H1 (cell line): ENCODE results near the gene SCARF1. TPM values are rescaled to one million over a fixed set of nuclear protein-coding genes. Genes with fewer than 3 reads are reported as not detected.
A peak's percentile ranks its signal among the peaks of the same experiment; 100 is the strongest.

Experiments
- BACH1 ChIP-seq: IDR thresholded peaks from 2 replicates; pipeline ENCODE4 v1.6.1; 2012; ENCODE audit warnings: low read length, improper control_type of control experiment
- HDAC2 ChIP-seq, 2 experiments: fragments of 300-600 bp in 1 of 2; sonication (generic) in 1 of 2; IDR thresholded peaks; 2 replicates each; pipeline ENCODE4 v1.6.1; 2011 to 2012; ENCODE audit warnings: low read depth in 2 of 2, low read length in 2 of 2, mild to moderate bottlenecking in 2 of 2, moderate library complexity in 2 of 2, borderline replicate concordance in 1 of 2, inconsistent platforms in 1 of 2
- JUN ChIP-seq: IDR thresholded peaks from 2 replicates; pipeline ENCODE4 v1.6.1; 2011; ENCODE audit warnings: low read depth, mild to moderate bottlenecking, improper control_type of control experiment, low read length
- KDM4A ChIP-seq: IDR thresholded peaks from one replicate; pipeline ENCODE4 v1.7.1; 2012; ENCODE audit warnings: low read depth, mild to moderate bottlenecking, moderate library complexity, low read length, inconsistent platforms; ENCODE audit not compliant: severe bottlenecking
- RAD21 ChIP-seq, 2 experiments: IDR thresholded peaks in 1 of 2; conservative IDR thresholded peaks in 1 of 2; 2 replicates each; pipeline ENCODE4 v1.6.1; 2011; ENCODE audit warnings: low read depth in 2 of 2, low read length in 2 of 2, improper control_type of control experiment in 1 of 2, inconsistent platforms in 1 of 2, mild to moderate bottlenecking in 1 of 2, moderate library complexity in 1 of 2
- RFX5 ChIP-seq: IDR thresholded peaks from 2 replicates; pipeline ENCODE4 v1.6.1; 2011; ENCODE audit warnings: low read depth, low read length, improper control_type of control experiment, borderline replicate concordance
- SIN3A ChIP-seq, 2 experiments: IDR thresholded peaks in 1 of 2; conservative IDR thresholded peaks in 1 of 2; 2 replicates each; pipeline ENCODE4 v1.6.1; 2011 to 2012; ENCODE audit warnings: low read length in 2 of 2, improper control_type of control experiment in 1 of 2, low read depth in 1 of 2, mild to moderate bottlenecking in 1 of 2
- SP4 ChIP-seq: IDR thresholded peaks from 2 replicates; pipeline ENCODE4 v1.6.1; 2012; ENCODE audit warnings: low read length, inconsistent platforms
- polyA plus RNA-seq, 7 experiments: library from polyadenylated mRNA; depleted of rRNA in 3 of 7; stranded (reverse) in 5 of 7; unstranded in 2 of 7; fragments of >200 nt in 5 of 7; fragments of 200-250 nt in 2 of 7; gene quantifications; 1 replicate in 5 of 7; 2 replicates in 1 of 7; 4 replicates in 1 of 7; pipeline versions ENCODE4 v1.2.1 to v1.2.3, GENCODE V29; 2011 to 2013; ENCODE audit warnings: missing spikeins in 2 of 7, mixed read lengths in 2 of 7
- total RNA-seq: library from RNA; stranded (reverse); fragmentation: NEBNext Ultra II Directional; extraction: Animal tissue kit (Norgen Biotek cat#: 25700); gene quantifications from 2 replicates; pipeline ENCODE4 v1.2.1, GENCODE V29; 2021

The SCARF1 gene
- total and polyA plus RNA-seq, 2 of the 8 experiments (the other 6 are each of a cell fraction or from before 2014, with no cell fraction given), result 1.1 to 1.6 TPM

DNA sequence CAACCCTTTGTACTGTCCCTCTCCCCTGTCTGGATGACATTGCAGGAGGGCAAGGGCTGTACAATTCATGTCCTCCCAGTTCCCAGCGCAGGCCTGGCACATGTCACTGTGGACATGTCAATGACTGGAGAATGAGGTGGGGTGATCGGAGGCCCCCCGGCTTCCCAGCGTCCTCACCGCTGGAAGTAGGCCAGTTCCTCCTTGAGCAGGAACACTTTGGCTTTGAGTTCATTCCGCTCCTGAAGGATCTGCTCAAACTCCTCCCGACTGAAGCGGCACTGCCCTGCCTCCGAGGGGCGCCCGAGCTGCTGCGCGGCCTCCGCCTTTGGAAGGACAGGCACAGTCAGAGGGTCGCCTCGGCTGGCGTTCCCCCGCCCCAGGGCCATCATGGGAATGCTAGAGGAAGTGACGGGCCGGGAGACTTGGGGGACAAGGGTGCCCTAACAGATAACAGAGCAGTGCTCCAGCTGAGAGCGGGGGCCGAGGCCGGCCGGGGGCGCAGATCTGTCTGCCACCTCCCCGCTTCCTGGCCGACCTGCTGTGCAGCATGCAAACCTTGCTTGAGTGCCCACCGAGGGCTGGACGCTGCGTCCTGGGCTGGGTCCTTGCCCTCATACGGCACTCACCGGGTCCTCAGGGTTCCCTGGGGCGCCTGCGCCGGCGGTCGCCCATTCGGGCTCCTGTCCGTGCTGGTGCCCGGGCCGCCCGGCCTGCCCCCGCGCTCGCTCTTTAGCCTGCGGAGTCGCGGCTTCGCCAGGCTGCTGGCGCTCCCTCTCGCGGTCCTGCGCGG is 2.8 kb upstream of the SCARF1 start (continued):
- TF ChIP-seq SIN3A (conservative IDR thresholded peaks at IDR 0.05 in 1 of 2, IDR thresholded peaks at IDR 0.05 in 1 of 2; ENCODE audit: low read depth in 1 of 2, low read length in 2 of 2) (0 out of 4 replicates have a peak, but pooled peaks of 1 of the 2 experiments have one; percentile 28), BACH1 (peak; percentile 56), SP4 (0 out of 2 replicates have a peak, but pooled peaks have one; percentile 69), RAD21 (IDR thresholded peaks at IDR 0.05 in 1 of 2, conservative IDR thresholded peaks at IDR 0.05 in 1 of 2; ENCODE audit: low read depth in 2 of 2, low read length in 2 of 2) (peak; percentile 23 to 41), RFX5 (no peak), JUN (no peak), HDAC2 (IDR thresholded peaks at IDR 0.05; ENCODE audit: borderline replicate concordance in 1 of 2, low read depth in 2 of 2, low read length in 2 of 2) (peak; percentile 55 to 80; a peak in 2 of 4 replicates), KDM4A (peak; percentile 88)
